HUES6 (cell line): Measurements from ENCODE around the gene EEIG1.
A peak's percentile ranks its signal among the peaks of the same experiment; 100 is the strongest.

Experiments
- H3K27ac ChIP-seq: 2 replicates; pipeline ENCODE4 v1.7.0; 2013; ENCODE audit warnings: low read depth, mild to moderate bottlenecking, low read length, inconsistent platforms
- H3K27me3 ChIP-seq: 2 replicates; pipeline ENCODE4 v1.6.1; 2013; ENCODE audit warnings: low read length; ENCODE audit not compliant: control insufficient read depth, insufficient read depth
- H3K36me3 ChIP-seq: 2 replicates; pipeline ENCODE4 v1.6.1; 2013; ENCODE audit warnings: low read length; ENCODE audit not compliant: control insufficient read depth, insufficient read depth
- H3K4me1 ChIP-seq: 2 replicates; pipeline ENCODE4 v1.6.1; 2013; ENCODE audit warnings: low read length; ENCODE audit not compliant: control insufficient read depth, insufficient read depth
- H3K4me3 ChIP-seq: 2 replicates; pipeline ENCODE4 v1.5.1; 2013; ENCODE audit warnings: low read depth, low read length
- H3K9ac ChIP-seq: one replicate; pipeline ENCODE4 v1.6.1; 2013; ENCODE audit warnings: mild to moderate bottlenecking, low read length
- H3K9me3 ChIP-seq: 2 replicates; pipeline ENCODE4 v1.6.1; 2013; ENCODE audit warnings: low read depth, low read length; ENCODE audit not compliant: control insufficient read depth, insufficient read depth

EEIG1 gene

DNA sequence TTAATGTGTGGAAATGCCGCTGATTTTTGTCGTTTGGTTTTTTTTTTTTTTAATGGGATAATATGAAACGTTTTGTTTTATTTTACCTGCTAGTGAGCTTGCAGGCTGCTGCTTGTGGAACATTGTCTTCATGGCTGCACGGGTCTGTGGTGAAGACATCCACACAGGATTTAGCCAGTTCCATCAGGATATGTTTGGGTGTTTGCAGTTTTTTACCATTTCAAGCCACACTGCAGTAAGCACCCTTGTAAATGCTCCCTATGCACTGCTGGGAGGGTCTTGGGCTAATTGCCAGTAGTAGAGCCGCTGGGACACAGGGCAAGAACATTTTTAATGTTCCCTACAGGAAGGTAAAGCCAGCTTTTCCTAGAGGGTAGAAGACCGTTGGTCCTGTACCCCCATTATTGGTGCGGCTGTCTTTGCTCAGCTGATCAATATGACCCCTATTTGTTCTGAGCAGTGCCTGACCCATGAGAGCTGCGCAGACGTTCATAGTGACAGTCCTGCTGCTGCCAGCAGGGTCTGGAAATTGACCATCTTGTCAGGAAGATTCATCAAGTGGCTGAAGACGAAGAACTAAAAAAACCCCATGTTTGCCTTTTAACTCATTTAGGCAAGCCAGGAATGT lies 20.5 kb upstream of the EEIG1 start:
- no peaks in the 10 kb centered on the region for H3K27me3 ChIP-seq
- peaks cover 2% of the 10 kb centered on the region; the same call in 1 of the 2 replicates for H3K9me3 ChIP-seq
- peak overlapping the region; percentile 74 for H3K27ac ChIP-seq
- H3K4me1 ChIP-seq = peaks cover 13% of the 10 kb centered on the region
- H3K4me3 ChIP-seq = no peak overlapping the region
- H3K9ac ChIP-seq = peak overlapping the region; percentile 62
- H3K36me3 ChIP-seq = no peaks in the 10 kb centered on the region

DNA sequence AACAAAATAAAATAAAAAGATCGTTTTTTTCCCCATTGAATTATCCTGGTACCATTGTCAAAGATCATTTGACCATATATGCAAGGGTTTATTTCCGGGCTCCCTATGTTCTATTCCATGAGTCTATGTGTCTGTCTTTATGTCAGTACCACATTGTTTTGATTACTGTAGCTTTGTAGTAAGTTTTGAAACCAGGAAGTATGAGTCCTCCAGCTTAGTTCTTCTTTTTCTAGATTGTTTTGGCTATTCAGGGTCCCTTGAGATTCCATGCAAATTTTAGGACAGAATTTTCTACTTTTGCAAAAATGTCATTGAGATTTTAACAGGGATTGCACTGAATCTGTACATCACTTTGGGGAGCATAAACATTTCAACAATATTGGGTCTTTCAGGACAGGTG lies 18.7 kb upstream of the EEIG1 start:
- Histone ChIP-seq H3K9ac (no peak overlapping the region), H3K4me1 (peaks cover 13% of the 10 kb centered on the region), H3K27me3 (no peaks in the 10 kb centered on the region), H3K27ac (no peak overlapping the region), H3K4me3 (no peak overlapping the region), H3K9me3 (peaks cover 2% of the 10 kb centered on the region; the same call in 1 of the 2 replicates), H3K36me3 (no peaks in the 10 kb centered on the region)

DNA sequence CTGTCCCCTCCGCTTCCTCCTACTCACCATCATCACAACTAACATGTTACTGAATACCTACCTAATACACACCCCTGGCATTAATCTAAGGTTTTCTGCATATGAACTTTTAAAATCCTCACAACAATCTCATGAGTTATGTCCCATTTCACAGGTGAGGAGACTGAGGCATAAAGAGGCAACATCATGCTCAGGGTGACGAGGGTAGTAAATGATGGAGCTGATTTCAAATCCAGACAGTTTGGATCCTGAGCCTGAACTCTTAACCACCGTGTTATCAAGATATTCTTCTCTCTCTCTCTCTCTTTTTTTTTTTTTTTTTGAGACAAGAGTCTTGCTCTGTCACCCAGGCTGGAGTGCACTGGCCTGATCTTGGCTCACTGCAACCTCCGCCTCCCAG lies 12.9 kb upstream of the EEIG1 start:
- Histone ChIP-seq H3K27me3 (no peaks in the 10 kb centered on the region), H3K4me1 (no peaks in the 10 kb centered on the region)

DNA sequence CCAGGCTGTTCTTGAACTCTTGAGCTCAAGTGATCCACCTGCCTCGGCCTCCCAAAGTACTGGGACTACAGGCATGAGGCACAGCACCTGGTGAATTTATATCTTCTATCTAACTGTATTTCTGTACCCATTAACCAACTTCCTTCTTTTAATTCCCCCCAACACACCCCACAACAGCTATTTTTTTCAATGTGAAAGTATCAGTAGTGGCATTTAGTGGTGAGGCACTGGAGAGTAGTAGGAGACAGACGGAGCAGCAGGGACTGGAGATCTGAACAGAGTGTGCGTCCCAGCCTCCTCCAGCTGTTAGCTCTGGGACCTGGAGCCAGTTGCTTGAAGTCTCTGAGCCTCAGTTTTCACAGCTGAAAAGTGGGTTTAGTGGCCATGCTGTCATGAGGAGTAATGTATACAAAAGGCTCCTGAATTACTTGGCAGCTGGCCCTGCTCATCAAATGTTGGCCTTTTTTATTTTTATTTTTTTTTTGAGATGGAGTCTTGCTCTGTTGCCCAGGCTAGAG lies 11.0 kb upstream of the EEIG1 start:
- Histone ChIP-seq H3K27me3 (no peaks in the 10 kb centered on the region), H3K9ac (no peak overlapping the region), H3K4me3 (no peak overlapping the region), H3K36me3 (no peaks in the 10 kb centered on the region), H3K9me3 (no peaks in the 10 kb centered on the region), H3K4me1 (no peaks in the 10 kb centered on the region), H3K27ac (no peak overlapping the region)

More for the DNA sequence above, 12.9 kb upstream of the EEIG1 start:
- Histone ChIP-seq H3K4me3 (no peak overlapping the region), H3K9me3 (no peaks in the 10 kb centered on the region), H3K36me3 (no peaks in the 10 kb centered on the region), H3K9ac (no peak overlapping the region), H3K27ac (no peak overlapping the region)

DNA sequence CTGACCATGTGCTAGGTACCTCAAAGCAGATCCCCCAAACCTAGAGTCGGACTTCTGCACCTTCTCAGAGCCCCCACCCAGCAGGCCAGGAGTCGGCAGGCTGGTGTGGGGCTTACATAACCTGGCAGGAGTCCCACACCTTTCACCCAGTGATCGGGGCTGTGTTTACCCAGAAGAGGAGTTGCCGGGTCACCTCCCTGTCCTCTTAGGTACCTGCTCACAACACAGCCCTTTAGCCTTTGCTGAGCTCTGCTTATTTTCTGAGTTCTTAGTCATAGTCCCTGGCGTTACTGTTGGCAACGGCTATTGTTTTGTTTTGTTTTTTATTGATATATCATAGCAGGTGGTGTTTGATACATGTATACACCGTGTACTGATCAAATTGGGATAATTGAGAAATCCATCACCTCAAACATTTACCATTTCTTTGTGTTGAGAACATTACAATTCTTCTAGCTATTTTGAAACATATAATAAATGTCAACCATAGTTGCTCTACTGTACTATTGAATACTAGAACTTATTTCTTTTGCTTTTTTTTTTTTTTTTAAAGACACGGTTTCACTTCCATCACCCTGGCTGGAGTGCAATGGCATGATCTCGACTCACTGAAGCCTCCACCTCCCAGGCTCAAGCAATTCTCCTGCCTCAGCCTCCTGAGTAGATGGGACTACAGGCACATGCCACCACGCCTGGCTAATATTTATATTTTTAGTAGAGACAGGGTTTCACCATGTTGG lies 10.4 kb upstream of the EEIG1 start:
- Histone ChIP-seq H3K4me3 (no peak overlapping the region), H3K9ac (no peak overlapping the region), H3K36me3 (no peaks in the 10 kb centered on the region), H3K4me1 (no peaks in the 10 kb centered on the region), H3K27me3 (no peaks in the 10 kb centered on the region), H3K27ac (no peak overlapping the region), H3K9me3 (no peaks in the 10 kb centered on the region)

DNA sequence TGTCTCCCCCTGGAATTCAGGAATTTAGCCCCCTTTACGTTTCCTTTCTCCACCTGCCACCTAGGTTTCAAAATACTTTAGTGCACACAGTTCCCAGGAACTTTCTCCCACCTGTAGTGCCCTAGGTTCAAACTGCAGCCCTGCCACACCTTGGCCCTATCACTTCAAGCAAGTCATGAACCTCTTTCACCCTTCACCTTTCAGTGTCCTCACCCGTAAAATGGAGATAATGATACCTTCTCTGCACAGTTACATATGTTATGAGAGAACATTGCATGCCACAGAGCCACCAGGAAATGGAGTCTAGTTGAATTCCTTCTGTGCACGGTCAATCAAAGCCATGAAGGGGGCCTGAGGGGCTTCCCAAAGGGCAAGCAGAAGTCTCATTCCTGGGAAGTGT lies 9.8 kb upstream of the EEIG1 start:
- no peaks in the 10 kb centered on the region for H3K36me3 ChIP-seq
- H3K27me3 ChIP-seq = no peaks in the 10 kb centered on the region
- no peak overlapping the region for H3K4me3 ChIP-seq
- no peaks in the 10 kb centered on the region for H3K9me3 ChIP-seq
- H3K9ac ChIP-seq = no peak overlapping the region
- no peak overlapping the region for H3K27ac ChIP-seq
- H3K4me1 ChIP-seq = no peaks in the 10 kb centered on the region

DNA sequence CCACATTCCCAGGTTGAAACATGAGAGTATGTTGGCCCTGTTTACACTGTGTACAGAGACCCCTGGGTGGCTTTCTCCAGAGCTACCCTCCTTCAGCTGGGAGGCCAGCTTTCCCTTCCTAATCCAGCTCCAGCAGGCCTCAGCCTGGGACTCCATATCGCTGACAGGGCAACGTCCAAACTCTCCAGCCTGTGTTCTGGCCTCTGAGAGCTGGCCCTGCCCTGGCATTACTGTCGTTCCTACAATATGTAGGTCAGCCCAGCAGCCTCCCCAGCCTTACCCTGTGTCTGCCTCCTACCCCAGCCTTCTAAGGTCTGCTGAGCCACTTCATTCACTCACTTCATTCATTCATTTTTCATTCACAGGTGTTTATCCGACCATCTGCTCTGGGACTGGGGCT lies 8.3 kb upstream of the EEIG1 start:
- H3K27me3 ChIP-seq = no peaks in the 10 kb centered on the region
- H3K4me1 ChIP-seq = peaks cover 5% of the 10 kb centered on the region; the same call in 1 of the 2 replicates
- no peaks in the 10 kb centered on the region for H3K9me3 ChIP-seq
- H3K9ac ChIP-seq = no peak overlapping the region
- no peaks in the 10 kb centered on the region for H3K36me3 ChIP-seq
- no peak overlapping the region for H3K27ac ChIP-seq
- H3K4me3 ChIP-seq = no peak overlapping the region

DNA sequence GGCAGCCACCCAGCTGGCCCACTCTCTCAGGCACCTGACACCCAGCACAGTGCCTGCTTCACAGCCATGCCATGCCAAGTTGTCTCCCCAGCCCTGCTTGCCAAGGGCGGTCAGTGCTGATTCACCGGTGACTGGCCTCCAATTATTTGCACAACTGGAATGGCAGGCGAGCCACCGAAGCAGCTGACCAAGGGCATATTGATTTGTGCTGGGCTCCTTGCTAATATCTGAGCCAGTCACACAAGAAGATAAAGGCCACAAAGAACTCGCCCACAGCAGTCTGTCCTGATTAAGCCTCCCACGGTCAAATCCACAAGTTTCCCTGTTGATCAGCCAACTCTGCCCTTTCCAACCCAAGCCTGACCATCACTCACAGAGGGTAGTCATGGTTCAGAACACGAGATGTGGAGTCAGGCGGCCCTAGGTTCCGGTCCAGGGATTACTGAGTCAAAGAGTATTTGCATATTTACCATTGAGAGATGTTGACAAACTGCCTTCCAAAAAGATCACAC lies 6.4 kb upstream of the EEIG1 start:
- Histone ChIP-seq H3K27me3 (no peaks in the 10 kb centered on the region), H3K4me1 (peaks cover 5% of the 10 kb centered on the region; the same call in 1 of the 2 replicates), H3K9me3 (no peaks in the 10 kb centered on the region), H3K4me3 (no peak overlapping the region), H3K36me3 (no peaks in the 10 kb centered on the region), H3K27ac (no peak overlapping the region), H3K9ac (no peak overlapping the region)

DNA sequence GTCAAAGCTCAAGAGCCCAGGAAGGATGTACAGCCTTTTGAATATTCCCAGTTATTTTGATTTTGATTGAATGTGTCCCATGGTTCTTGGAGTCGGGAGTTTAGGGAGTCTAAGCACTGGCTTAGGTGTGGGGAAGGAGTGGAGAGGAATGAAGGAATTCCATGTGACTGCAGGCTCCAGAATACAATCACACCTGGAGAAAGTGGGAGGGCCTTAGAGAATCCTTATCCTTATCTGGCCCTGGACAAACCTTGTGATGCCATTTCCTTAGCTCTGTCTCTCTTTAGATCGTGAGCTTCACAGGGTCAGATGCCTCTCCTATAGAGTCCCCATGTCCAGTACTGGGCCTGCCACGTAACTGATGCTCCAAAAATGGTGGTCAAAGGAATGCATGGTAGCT lies 4.2 kb upstream of the EEIG1 start:
- Histone ChIP-seq H3K36me3 (no peaks in the 10 kb centered on the region), H3K9me3 (no peaks in the 10 kb centered on the region), H3K27me3 (no peaks in the 10 kb centered on the region), H3K27ac (no peak overlapping the region), H3K4me3 (no peak overlapping the region), H3K4me1 (peaks cover 12% of the 10 kb centered on the region), H3K9ac (no peak overlapping the region)

DNA sequence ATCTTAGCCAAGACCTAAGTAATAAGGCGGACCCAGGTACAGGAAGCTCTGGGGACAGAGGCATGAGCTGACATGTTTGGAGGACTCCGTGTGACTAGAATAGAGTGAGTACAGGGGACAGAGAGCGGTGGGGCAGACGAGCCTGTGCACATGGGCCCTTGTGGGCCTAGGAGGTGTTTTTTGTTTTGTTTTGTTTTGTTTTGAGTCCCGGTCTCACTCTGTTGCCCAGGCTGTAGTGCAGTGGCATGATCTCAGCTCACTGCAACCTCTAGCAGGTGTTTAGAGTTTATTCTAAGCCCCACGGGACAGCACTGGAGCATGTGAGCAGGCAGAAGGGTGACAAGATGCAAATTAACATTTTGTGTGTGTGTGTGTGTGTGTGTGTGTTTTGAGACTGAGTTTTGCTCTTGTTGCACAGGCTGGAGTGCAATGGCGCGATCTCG lies 3.1 kb upstream of the EEIG1 start:
- no peaks in the 10 kb centered on the region for H3K36me3 ChIP-seq
- H3K27ac ChIP-seq = no peak overlapping the region
- peaks cover 16% of the 10 kb centered on the region for H3K4me1 ChIP-seq
- no peaks in the 10 kb centered on the region for H3K9me3 ChIP-seq
- no peak overlapping the region for H3K9ac ChIP-seq
- no peaks in the 10 kb centered on the region for H3K27me3 ChIP-seq
- H3K4me3 ChIP-seq = no peak overlapping the region

DNA sequence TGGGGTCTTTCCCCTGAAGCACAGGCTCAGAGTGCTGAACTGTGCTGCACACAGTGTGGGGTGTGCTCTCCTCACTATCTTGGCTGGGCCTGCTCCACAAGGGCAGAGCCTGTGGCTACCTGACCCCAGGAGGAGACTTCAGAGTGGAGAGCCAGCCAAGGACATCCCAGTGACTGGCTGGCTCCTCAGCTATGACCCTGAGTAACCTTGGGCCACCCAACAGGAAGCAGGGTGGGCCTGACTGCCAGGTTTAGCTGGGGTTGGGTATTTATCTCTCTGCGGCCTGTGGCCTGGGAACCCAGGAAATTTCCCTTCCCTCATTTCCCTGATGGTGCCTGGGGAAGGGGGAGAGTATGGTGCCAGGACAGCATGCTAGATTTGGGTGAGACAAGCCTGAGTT lies 2.1 kb upstream of the EEIG1 start:
- peaks cover 23% of the 10 kb centered on the region for H3K4me1 ChIP-seq
- no peak overlapping the region for H3K9ac ChIP-seq
- H3K27ac ChIP-seq = no peak overlapping the region
- H3K36me3 ChIP-seq = no peaks in the 10 kb centered on the region
- H3K9me3 ChIP-seq = no peaks in the 10 kb centered on the region
- H3K4me3 ChIP-seq = no peak overlapping the region
- H3K27me3 ChIP-seq = no peaks in the 10 kb centered on the region
